Activated CD4-positive, CD25-positive, alpha-beta regulatory T cell (primary cell): ENCODE data around the gene TACC2.

Source experiments
- DNase-seq, 4 experiments: peaks; one replicate each; lab custom pipeline; 2025; lab: John Stamatoyannopoulos, UW

Gene TACC2

GRCh38 chr10:122170802-122171201 is 181.8 kb downstream of the TACC2 start:
- DNase-seq, result no peak

- no peak for DNase-seq
Observed at GRCh38 chr10:122171302-122172075, 182.5 kb downstream of the TACC2 start.

- DNase-seq, result no peak
Observed at GRCh38 chr10:122172361-122173008, 183.5 kb downstream of the TACC2 start.

- no peak for DNase-seq
Observed at GRCh38 chr10:122173337-122173736, 184.4 kb downstream of the TACC2 start.

GRCh38 chr10:122173766-122174435 is 184.9 kb downstream of the TACC2 start:
- DNase-seq, result no peak

- no peak for DNase-seq
Observed at GRCh38 chr10:122176232-122177213, 187.6 kb downstream of the TACC2 start.

GRCh38 chr10:122178655-122179054 is 189.7 kb downstream of the TACC2 start:
- DNase-seq, result no peak

GRCh38 chr10:122181041-122181732 is 192.2 kb downstream of the TACC2 start:
- DNase-seq, result no peak

GRCh38 chr10:122181876-122182275 is 192.9 kb downstream of the TACC2 start:
- DNase-seq, result no peak

GRCh38 chr10:122182308-122182707 is 193.3 kb downstream of the TACC2 start:
- no peak for DNase-seq

- DNase-seq, result no peak
Observed at GRCh38 chr10:122184254-122184653, 195.3 kb downstream of the TACC2 start.

- DNase-seq, result no peak
Observed at GRCh38 chr10:122185643-122186042, 196.7 kb downstream of the TACC2 start.

GRCh38 chr10:122186816-122187810 is 198.2 kb downstream of the TACC2 start:
- no peak for DNase-seq

GRCh38 chr10:122188706-122189105 is 199.7 kb downstream of the TACC2 start:
- no peak for DNase-seq

GRCh38 chr10:122189185-122189584 is 200.2 kb downstream of the TACC2 start:
- DNase-seq, result no peak

- no peak for DNase-seq
Observed at GRCh38 chr10:122190176-122190943, 201.4 kb downstream of the TACC2 start.

GRCh38 chr10:122191936-122192541 is 203.1 kb downstream of the TACC2 start:
- no peak for DNase-seq

- DNase-seq, result no peak
Observed at GRCh38 chr10:122194251-122194650, 205.3 kb downstream of the TACC2 start.

- no peak for DNase-seq
Observed at GRCh38 chr10:122196218-122196617, 207.3 kb downstream of the TACC2 start.
